Stomach (tissue), 9 donors: ENCODE data around the gene ITPR2. TPM values are rescaled to one million over a fixed set of nuclear protein-coding genes. Genes with fewer than 3 reads are reported as not detected.

Source experiments
- DNase-seq, 2 donors: peaks; one replicate each; pipeline versions ENCODE4 v3.0.0 to v3.0.0-alpha.2; 2013 to 2019
- H3K27ac ChIP-seq, 5 donors: fragments of 200-600 bp in 4 of 5; sonication (generic) in 4 of 5; one replicate each; pipeline ENCODE4 v1.5.1; 2013 to 2019; ENCODE audit warnings: mild to moderate bottlenecking in 1 of 5, moderate library complexity in 1 of 5
- H3K27me3 ChIP-seq, 3 donors: fragments of 200-600 bp; sonication (generic); one replicate each; pipeline ENCODE4 v1.5.1; 2017 to 2019; ENCODE audit warnings: mixed run types in 1 of 3
- H3K36me3 ChIP-seq, 4 donors: fragments of 200-600 bp; sonication (generic); 1 replicate in 3 of 4; 2 replicates in 1 of 4; pipeline ENCODE4 v1.5.1; 2016 to 2019
- H3K4me1 ChIP-seq, 4 donors: fragments of 200-600 bp; sonication (generic); one replicate each; pipeline ENCODE4 v1.5.1; 2016 to 2019
- H3K4me3 ChIP-seq, 4 donors: fragments of 200-600 bp; sonication (generic) in 3 of 4; one replicate each; pipeline ENCODE4 v1.5.1; 2016 to 2019; ENCODE audit warnings: mild to moderate bottlenecking in 1 of 4
- H3K9me3 ChIP-seq, 4 donors: fragments of 200-600 bp; sonication (generic); one replicate each; pipeline ENCODE4 v1.5.1; 2016 to 2019
- CTCF ChIP-seq, 7 experiments: fragments of 450-650 bp in 4 of 7; fragments of 200-600 bp in 3 of 7; sonication (generic) in 3 of 7; IDR thresholded peaks; one replicate each; pipeline ENCODE4 v1.5.1; 2016 to 2019; ENCODE audit warnings: antibody characterized with exemption in 7 of 7, control low read depth in 2 of 7, mild to moderate bottlenecking in 1 of 7
- EP300 ChIP-seq: sonication (generic); formaldehyde crosslinking; IDR thresholded peaks from one replicate; pipeline ENCODE4 v1.6.1; 2017; ENCODE audit warnings: antibody characterized with exemption
- POLR2A ChIP-seq, 4 donors: fragments of 450-650 bp; IDR thresholded peaks; one replicate each; pipeline ENCODE4 v1.6.1; 2016; ENCODE audit warnings: antibody characterized with exemption in 4 of 4, control low read depth in 2 of 4, mild to moderate bottlenecking in 1 of 4, moderate library complexity in 1 of 4
- POLR2AphosphoS5 ChIP-seq, 3 donors: sonication (generic); formaldehyde crosslinking; IDR thresholded peaks; one replicate each; pipeline ENCODE4 v1.6.1; 2016; ENCODE audit warnings: antibody characterized with exemption in 3 of 3
- WGBS, 5 donors: extraction: QIAGEN DNeasy Blood & Tissue Kit in 3 of 5; methylation state at CpG; one replicate each; pipeline versions ENCODE4 v1.1.5 to v1.1.7; 2013 to 2018; 5-methylcytosine and 5-hydroxymethylcytosine counted together
- intact Hi-C: fragments of 100-400 bp; cut with DNase I; formaldehyde crosslinking; loops from one replicate; pipeline ENCODE4 v1.15.1; 2023; ENCODE audit warnings: low total_unique reads
- polyA plus RNA-seq, 3 donors: library from polyadenylated mRNA; stranded (reverse); fragments of 200-250 nt; gene quantifications; one replicate each; pipeline ENCODE4 v1.2.3, GENCODE V29; 2013
- total RNA-seq, 5 donors: library from RNA; depleted of rRNA; stranded (reverse); fragments of >200 nt; gene quantifications; one replicate each; pipeline versions ENCODE4 v1.1.0 to v1.2.3, GENCODE V29; 2014 to 2016
- donor health status: healthy with polysubstance abuse.
- donor health status: Bipolar disorder and iron deficiency.
- donor health status: healthy.

The ITPR2 gene
- total and polyA plus RNA-seq, 8 donors: 1.4 to 172 (median 23.4) TPM

GRCh38 chr12:26717757-26718156 lies 115.2 kb downstream of the ITPR2 start:
- Histone ChIP-seq H3K4me3 (no peak overlapping the region), H3K36me3 (peaks cover 0 to 25% (median 17%) of the 10 kb centered on the region in 4 donors), H3K27ac (no peak overlapping the region), H3K27me3 (no peaks in the 10 kb centered on the region), H3K9me3 (no peaks in the 10 kb centered on the region), H3K4me1 (no peaks in the 10 kb centered on the region)
- no peak for TF ChIP-seq POLR2AphosphoS5 (IDR thresholded peaks at IDR 0.05)
- no peak for TF ChIP-seq CTCF (IDR thresholded peaks at IDR 0.05)
- no peak for TF ChIP-seq POLR2A (IDR thresholded peaks at IDR 0.05)
- TF ChIP-seq EP300: no peak
- WGBS, 5 donors: 91 to 98% (median 94%) methylated on average over 2 of the region's 2 CpGs
- DNase-seq: no peak
- intact Hi-C loops: no loop called here

- intact Hi-C loops: no loop called here
- TF ChIP-seq CTCF (IDR thresholded peaks at IDR 0.05): no peak
- TF ChIP-seq EP300: no peak
- no peak for TF ChIP-seq POLR2A (IDR thresholded peaks at IDR 0.05)
- no peak for TF ChIP-seq POLR2AphosphoS5 (IDR thresholded peaks at IDR 0.05)
Measured at GRCh38 chr12:26715232-26715631, 117.8 kb downstream of the ITPR2 start.

GRCh38 chr12:26713885-26714383 lies 119.1 kb downstream of the ITPR2 start:
- DNase-seq: no peak
- H3K4me1 ChIP-seq: no peaks in the 10 kb centered on the region
- intact Hi-C loops: no loop called here
- no peaks in the 10 kb centered on the region for H3K9me3 ChIP-seq
- H3K4me3 ChIP-seq: no peak overlapping the region
- H3K27me3 ChIP-seq: no peaks in the 10 kb centered on the region
- H3K27ac ChIP-seq: no peak overlapping the region
- WGBS, 5 donors: 83 to 93% (median 89%) methylated on average over 8 of the region's 8 CpGs
- peaks cover 0 to 47% (median 29%) of the 10 kb centered on the region in 4 donors for H3K36me3 ChIP-seq
- TF ChIP-seq EP300 (no peak), POLR2A (IDR thresholded peaks at IDR 0.05) (no peak), POLR2AphosphoS5 (IDR thresholded peaks at IDR 0.05) (no peak)

More at GRCh38 chr12:26715232-26715631, 117.8 kb downstream of the ITPR2 start:
- no peak for DNase-seq
- WGBS, 5 donors: 85 to 95% (median 92%) methylated on average over 5 of the region's 5 CpGs
- no peaks in the 10 kb centered on the region for H3K27me3 ChIP-seq
- no peaks in the 10 kb centered on the region for H3K9me3 ChIP-seq
- H3K4me3 ChIP-seq: no peak overlapping the region
- peaks cover 0 to 42% (median 23%) of the 10 kb centered on the region in 4 donors for H3K36me3 ChIP-seq
- H3K27ac ChIP-seq: no peak overlapping the region
- H3K4me1 ChIP-seq: no peaks in the 10 kb centered on the region

GRCh38 chr12:26712892-26713291 lies 120.1 kb downstream of the ITPR2 start:
- H3K4me1 ChIP-seq: no peaks in the 10 kb centered on the region
- intact Hi-C loops: no loop called here
- DNase-seq: no peak
- peaks cover 0 to 47% (median 32%) of the 10 kb centered on the region in 4 donors for H3K36me3 ChIP-seq
- no peak overlapping the region for H3K27ac ChIP-seq
- H3K4me3 ChIP-seq: no peak overlapping the region
- H3K27me3 ChIP-seq: no peaks in the 10 kb centered on the region
- 56 to 81% (median 73%) methylated on average over 5 of the region's 5 CpGs for WGBS, 5 donors
- no peaks in the 10 kb centered on the region for H3K9me3 ChIP-seq
- no peak for TF ChIP-seq EP300
- no peak for TF ChIP-seq POLR2AphosphoS5 (IDR thresholded peaks at IDR 0.05)
- no peak for TF ChIP-seq CTCF (IDR thresholded peaks at IDR 0.05)
- TF ChIP-seq POLR2A (IDR thresholded peaks at IDR 0.05): no peak

- Histone ChIP-seq H3K36me3 (peaks cover 0 to 47% (median 32%) of the 10 kb centered on the region in 4 donors), H3K9me3 (no peaks in the 10 kb centered on the region), H3K27ac (no peak overlapping the region), H3K4me1 (no peaks in the 10 kb centered on the region), H3K27me3 (no peaks in the 10 kb centered on the region), H3K4me3 (no peak overlapping the region)
- TF ChIP-seq EP300 (no peak), POLR2AphosphoS5 (IDR thresholded peaks at IDR 0.05) (no peak), CTCF (IDR thresholded peaks at IDR 0.05) (no peak), POLR2A (IDR thresholded peaks at IDR 0.05) (no peak)
- intact Hi-C loops: no loop called here
- no peak for DNase-seq
- 82 to 92% (median 88%) methylated on average over 3 of the region's 3 CpGs for WGBS, 5 donors
Measured at GRCh38 chr12:26711569-26711968, 121.4 kb downstream of the ITPR2 start.
